RKO (cell line): ENCODE results near the gene PLXNB3.
A peak's percentile ranks its signal among the peaks of the same experiment; 100 is the strongest.
"Not testable (repeated sequence)": the region's sequence is repeated elsewhere in the genome, so short reads cannot be mapped to it uniquely, and the experiment has no call there.

ENCODE experiments used
- DNase-seq: peaks from one replicate; pipeline ENCODE4 v3.0.0-alpha.2; 2016; ENCODE audit warnings: low spot score

Gene PLXNB3

DNA sequence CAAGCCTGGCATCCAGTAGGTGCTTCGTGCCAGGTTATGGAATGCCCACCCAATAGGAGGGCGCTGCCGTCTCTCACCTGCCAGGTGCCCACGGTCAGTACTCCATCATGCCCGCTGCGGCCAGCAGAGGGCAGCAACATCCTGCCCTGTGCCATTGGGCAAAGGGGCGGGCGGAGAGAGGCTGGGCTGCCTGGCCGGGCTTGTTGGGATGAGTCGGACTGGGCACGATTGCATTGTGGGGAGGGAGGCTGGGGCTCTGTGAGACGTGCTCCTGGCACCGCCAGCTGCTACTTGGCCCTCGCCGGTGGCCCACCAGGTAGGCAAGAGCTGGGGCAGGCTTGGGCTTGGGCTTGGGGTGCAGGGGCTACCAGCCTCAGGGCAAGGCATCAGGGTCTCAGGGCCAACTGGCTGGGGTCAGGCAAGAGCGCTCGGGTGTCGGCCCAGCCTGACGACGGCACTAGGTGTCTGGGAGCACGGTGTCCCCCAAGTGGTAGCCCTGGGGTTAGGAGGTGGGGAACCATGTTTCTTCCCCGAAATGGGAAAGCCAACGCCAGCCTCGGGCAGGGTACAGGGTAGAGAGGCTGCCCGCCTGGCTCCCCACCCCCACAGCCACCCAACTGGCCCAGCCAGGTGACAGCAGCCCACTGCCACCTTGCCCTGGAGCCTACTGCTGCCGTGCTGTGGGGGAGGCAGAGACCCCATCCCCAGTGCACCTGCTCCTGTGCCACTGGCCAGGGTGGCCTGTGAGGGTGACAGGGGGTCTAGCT lies at the start of gene PLXNB3:
Gene PLXNB3 (plus strand): TSS at position 261 of the 767 bp plus-strand sequence. CDS start 1,287 bp downstream, outside the sequence.
- DNase-seq = peak; percentile 79

DNA sequence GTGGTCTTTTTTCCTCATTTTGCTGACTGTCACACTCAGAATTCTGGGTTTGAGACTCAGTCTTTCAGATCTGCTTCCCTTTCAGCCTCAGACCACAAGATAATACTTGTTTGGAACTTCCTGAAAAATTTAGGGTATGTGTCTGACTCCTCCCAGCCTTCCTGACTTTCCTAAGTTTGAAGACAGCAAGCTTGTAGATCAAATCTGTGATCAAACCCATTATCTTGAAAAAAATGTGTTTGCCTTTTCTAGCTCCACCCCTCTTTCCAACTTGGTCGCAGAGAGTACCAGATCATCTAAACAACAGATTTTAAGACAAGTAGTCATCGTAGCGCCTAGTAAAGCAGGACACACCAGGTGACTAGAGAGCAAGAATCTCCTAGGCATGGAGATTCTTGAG lies 49.8 kb upstream of the PLXNB3 start:
- no peak for DNase-seq

DNA sequence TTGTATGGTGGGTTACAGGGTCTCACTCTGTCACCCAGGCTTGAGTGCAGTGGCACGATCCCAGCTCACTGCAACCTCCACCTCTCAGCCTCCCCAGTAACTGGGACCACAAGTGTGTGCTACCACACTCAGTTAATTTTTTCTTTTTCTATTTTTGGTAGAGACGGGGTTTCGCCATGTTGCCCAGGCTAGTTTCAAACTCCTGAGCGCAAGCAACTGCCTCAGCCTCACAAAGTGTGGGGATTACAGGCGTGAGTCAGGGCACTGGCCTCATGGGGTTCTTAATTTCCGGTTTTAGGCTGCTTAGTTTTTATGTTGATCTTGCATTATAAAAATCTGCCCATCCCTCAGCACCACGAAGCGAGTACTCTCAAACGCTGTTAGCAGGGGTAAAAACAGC lies 46.6 kb upstream of the PLXNB3 start:
- no peak for DNase-seq

DNA sequence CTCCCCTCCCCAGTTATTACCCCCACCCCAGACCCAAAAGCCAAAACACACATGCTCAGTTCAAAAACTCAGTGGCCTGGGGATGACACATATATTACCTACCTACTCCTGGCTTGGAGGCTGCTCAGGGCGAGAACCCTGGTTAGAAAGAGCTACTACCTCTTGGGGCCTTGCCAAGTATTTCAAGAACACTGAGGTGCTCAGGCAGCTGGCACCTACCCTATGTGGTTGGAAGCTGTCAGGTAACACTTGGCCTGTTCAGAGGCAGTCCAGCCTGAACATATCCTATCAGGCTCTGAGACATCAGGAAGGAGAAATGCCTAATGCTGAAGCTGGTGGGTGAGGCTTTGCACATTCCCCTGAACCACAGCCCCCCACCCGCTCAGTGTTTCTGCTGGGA lies 44.8 kb upstream of the PLXNB3 start:
- no peak for DNase-seq

DNA sequence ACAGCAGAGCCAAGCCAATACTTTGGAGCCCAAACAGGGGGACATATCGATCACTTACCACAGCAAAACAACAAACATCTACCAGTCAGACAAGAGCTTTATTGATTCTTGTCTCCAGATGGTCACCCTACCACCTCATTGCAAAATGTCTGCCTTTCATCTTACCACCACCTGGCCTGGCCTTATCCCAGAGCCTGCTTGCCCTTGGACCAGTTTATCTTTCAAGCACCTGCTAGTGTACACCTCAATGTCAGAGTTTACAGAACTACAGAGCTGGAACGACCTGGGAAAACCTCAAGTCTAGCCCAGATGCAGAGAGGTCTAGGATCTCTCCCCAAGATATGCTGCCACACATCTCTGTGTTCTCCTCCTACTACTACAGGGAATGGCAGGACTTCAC lies 44.3 kb upstream of the PLXNB3 start:
- no peak for DNase-seq

DNA sequence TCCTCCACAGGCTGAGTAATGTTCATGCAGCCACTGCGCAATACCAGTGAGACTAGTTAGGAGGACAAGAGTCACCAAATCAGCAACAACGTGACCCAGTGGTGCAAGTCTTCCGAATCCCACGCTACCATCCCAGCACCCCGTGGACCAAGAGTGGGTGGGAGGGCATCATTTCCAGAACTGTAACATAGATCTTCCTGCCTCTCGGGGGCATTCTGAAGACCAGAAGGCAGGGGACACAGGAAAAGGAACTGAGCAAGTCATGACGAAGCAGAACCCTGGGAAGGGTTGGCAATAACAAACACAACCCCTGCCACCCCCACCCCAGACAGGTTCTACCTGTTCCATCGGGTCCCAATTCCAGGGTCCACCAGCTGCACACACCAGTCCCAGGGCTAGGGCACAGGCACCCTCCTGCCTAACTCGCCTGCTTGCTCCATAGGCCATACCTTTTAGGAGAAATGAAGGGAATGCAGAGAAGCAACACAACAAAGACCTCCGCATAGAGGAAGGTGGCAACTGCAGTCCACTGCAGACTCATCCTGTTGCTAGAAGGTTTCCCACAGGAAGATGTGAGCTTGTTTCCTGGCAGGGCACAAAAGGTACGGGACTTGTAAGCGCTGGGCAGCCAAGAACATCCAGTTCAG lies 41.2 kb upstream of the PLXNB3 start:
- DNase-seq = peak; percentile 64

DNA sequence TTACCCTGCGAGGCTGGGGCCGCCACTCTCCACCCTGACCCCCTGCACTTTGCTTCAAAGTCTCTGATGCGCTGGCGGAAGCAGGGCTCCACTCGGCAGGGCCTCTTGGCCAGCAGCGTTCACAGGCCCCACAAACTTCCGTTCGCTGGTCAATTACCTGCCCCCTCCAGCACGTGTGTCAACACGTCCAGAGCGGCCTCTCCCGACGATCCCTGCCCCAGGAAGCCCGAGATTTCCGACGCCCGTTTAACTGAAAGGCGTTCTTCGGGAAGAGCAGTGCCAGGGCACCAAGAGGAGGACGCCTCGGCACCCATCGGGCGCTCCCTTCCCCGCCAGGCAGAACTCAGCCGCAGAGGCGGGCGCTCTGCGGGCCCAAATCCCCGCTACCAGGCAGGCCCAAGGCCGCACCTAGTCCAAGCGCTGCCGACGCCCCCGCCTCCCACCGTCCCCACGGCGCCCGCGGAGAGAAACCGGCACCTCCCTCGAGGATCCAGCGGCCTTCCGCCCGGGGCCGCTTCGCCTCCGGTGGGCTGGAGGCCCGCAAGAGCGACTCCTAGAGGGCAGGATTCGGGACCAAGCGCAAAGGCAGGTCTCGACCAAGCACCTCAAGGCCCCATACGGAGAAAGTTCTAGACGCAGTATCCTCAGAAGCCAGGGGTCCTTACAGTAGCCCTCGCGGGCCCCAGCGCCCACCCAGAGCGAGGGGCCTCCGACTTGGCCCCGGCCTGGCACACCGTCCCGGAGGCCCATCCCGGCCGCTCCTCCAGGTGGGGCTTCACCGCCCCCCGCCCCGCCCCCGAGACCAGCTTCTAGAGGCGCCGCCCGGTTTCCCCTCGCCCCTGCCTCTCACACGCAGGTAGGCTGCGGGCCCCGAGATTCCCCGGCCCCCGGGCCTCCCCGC lies 40.4 kb upstream of the PLXNB3 start:
- peak; percentile 61 for DNase-seq

DNA sequence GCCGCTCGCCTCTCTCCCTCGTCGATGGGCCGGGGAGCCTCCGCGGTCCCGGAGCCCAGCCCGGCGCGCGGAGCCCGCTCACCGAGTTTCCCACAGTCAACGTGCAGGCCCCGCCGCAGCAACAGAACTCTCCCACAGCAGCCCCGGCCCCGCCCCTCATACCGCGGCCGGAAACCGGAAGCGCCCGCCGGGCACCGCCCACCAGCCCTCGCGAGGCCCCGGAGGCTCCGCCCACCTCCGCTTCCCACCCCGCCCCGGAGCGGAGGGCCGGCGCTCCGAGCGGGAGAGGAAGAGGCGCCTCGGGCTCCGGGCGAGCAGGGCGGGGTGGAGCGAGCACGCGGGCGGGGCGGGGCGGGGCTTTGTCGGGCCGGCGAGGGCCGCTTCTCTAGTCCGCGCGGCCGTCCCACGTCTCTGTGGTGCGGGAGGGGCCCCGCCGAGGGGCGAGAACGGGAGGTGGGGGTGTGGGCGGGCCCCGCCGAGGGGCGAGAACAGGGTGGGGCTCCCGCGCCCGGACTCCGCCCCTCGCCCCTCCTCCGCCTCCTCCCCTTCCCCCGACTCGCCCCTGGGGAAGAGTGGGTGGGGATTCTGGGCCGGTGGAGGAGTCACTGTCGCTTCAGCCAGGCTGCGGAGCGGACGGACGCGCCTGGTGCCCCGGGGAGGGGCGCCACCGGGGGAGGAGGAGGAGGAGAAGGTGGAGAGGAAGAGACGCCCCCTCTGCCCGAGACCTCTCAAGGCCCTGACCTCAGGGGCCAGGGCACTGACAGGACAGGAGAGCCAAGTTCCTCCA lies 39.6 kb upstream of the PLXNB3 start, which contains the start of the genes ABCD1 and BCAP31:
Gene ABCD1 (plus strand): TSS at position 605 of the 787 bp plus-strand sequence. CDS start 411 bp downstream, outside the sequence.
Gene BCAP31 (minus strand): TSS at position 136 of the 787 bp plus-strand sequence. CDS start 1,143 bp downstream, outside the sequence.
- peak; percentile 86 for DNase-seq

DNA sequence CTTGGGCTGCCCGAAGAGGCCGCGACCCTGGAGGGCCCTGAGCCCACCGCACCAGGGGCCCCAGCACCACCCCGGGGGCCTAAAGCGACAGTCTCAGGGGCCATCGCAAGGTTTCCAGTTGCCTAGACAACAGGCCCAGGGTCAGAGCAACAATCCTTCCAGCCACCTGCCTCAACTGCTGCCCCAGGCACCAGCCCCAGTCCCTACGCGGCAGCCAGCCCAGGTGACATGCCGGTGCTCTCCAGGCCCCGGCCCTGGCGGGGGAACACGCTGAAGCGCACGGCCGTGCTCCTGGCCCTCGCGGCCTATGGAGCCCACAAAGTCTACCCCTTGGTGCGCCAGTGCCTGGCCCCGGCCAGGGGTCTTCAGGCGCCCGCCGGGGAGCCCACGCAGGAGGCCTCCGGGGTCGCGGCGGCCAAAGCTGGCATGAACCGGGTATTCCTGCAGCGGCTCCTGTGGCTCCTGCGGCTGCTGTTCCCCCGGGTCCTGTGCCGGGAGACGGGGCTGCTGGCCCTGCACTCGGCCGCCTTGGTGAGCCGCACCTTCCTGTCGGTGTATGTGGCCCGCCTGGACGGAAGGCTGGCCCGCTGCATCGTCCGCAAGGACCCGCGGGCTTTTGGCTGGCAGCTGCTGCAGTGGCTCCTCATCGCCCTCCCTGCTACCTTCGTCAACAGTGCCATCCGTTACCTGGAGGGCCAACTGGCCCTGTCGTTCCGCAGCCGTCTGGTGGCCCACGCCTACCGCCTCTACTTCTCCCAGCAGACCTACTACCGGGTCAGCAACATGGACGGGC lies 38.8 kb upstream of the PLXNB3 start:
- DNase-seq = peak; percentile 23

DNA sequence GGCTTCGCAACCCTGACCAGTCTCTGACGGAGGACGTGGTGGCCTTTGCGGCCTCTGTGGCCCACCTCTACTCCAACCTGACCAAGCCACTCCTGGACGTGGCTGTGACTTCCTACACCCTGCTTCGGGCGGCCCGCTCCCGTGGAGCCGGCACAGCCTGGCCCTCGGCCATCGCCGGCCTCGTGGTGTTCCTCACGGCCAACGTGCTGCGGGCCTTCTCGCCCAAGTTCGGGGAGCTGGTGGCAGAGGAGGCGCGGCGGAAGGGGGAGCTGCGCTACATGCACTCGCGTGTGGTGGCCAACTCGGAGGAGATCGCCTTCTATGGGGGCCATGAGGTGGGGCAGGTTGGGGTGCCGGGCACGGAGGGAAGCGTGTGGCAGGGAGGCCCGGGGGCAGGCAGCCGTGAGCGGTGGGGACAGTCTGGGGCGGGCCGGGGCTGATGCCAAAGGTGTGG lies 38.2 kb upstream of the PLXNB3 start:
- DNase-seq = peak; percentile 18

DNA sequence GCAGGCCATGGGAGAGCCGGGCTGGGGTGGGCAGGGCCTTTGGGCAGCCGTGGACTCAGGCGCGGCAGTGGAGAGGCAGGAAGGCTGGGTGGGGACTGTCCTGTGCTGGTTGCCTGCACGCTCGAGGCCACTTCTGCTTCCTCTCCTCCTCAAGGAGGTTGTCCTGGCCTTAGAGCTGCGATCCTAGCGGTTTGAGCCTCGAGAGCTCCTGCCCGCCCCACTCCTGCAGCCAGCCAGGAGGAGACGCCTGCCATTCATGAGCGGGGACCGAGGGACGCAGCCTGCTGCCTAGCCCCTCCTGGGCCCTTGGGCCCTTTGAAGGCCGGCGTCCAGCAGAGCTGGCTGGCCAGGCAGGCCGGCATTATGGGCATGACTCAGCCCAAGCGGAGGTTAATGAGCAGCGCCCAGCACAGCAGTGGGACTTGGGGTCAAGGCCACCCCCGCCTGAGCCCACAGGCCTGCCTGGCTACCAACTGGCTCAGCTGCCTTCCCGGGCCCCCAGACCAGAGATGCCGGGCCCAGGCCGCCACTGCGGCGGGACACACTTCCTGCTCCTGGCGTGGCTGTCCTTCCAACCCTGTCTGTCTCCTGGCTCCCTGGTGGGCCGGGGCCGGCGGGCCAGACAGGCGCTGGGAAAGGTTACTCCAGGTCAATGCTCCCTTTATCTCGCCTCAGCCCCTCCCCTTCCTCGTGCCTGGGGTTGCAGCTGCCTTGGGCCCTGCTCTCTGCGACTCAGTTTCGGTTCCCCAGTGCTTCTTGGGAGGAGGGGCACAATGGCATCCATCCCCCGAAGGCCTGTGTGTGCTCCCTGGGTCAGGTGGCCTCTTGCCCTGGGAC lies 37.5 kb upstream of the PLXNB3 start:
- DNase-seq = peak; percentile 61

DNA sequence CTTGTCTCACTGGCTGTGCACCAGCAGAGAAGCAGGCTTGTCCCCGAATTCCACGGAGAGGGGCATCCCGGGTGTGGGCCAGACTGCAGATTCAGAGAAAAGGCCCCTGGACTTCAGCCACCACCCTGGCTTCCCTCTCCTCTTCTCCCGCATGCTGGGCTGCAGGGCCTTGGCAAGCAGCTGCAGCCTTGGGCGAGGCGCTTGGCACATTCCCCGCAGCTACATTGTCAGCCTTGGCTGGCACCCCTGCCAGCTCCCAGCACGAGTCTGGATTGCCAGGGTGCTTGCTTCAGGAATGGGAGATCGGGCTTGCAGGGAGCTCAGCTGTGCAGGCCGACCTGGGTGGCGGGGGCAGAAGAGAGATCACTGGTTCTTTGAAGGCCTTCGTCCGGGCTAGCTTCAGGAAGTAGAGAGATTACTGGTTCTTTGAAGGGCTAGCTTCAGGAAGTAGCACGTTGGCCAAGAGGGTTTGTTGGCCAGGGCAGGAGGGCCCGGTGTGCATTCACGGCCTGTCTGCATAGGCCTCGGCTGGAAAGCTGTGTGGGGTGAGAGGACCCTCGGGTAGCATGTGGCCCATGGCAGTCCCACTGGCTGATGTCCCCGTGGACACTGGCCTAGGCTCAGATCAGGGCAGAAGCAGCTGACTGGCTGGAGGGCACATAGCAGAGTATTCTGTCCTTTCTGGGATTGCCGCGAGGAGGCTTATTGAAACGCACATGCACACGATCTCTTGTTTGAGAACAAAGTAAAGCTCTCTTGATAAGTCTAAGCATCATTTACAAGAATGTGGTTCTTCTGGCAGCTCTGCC lies 36.7 kb upstream of the PLXNB3 start:
- no peak for DNase-seq

DNA sequence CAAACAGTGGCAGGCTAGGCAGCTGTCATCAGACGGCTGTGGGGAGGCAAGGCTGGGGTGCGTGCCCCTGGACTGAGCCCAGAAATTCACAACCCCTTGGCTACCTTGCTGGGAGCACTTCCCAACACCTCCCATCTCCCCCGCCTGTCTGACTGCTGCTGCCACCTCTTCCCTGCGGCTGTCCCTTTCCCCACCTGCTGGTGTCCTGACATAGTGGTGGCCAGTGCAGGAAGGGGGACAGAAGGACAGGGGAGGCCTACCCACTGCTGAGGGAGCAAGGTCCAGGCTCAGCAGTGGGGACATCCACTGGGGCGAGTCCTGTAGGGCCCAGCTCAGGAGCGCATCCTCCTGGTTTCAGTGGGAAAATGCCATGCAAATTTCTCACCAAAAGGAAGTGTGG lies 36.0 kb upstream of the PLXNB3 start:
- DNase-seq = no peak

DNA sequence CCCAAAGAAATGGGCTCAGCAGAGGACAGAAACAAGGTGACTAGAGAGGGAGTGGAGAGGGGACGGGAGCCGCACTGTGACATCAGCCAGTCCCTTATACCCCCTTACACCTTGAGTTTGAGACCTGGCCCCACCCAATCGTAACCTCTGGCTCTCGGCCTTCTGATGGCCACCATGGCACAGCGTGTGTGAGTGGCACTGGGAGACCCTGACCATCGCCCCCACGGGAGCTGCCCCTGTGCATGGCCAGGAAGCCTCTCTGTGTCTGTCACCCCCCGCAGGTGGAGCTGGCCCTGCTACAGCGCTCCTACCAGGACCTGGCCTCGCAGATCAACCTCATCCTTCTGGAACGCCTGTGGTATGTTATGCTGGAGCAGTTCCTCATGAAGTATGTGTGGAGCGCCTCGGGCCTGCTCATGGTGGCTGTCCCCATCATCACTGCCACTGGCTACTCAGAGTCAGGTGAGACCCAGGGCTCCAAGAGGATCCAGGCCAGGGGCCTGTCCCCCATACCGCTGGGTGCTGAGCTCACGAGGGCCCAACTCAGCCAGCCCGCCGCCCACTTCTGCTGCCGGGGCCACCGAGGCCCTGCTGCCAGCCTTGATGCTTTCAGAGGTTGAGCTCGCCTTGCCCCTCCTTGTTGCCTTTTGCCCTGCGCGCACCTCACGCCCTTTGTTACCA lies 35.0 kb upstream of the PLXNB3 start:
- DNase-seq = no peak

DNA sequence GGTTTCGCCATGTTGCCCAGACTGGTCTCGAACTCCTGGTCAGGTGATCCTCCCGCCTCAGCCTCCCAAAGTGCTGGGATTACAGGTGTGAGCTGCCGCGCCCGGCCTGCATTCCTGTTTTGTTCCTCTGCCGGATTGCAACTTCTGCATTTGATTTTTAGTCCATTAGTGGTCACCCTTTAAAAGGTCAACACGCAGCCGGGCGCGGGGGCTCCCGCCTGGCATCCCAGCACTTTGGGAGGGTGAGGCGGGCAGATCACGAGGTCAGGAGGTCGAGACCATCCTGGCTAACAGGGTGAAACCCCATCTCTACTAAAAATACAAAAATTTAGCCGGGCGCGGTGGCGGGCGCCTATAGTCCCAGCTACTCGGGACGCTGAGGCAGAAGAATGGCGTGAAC lies 33.9 kb upstream of the PLXNB3 start:
- DNase-seq = not testable (repeated sequence)

DNA sequence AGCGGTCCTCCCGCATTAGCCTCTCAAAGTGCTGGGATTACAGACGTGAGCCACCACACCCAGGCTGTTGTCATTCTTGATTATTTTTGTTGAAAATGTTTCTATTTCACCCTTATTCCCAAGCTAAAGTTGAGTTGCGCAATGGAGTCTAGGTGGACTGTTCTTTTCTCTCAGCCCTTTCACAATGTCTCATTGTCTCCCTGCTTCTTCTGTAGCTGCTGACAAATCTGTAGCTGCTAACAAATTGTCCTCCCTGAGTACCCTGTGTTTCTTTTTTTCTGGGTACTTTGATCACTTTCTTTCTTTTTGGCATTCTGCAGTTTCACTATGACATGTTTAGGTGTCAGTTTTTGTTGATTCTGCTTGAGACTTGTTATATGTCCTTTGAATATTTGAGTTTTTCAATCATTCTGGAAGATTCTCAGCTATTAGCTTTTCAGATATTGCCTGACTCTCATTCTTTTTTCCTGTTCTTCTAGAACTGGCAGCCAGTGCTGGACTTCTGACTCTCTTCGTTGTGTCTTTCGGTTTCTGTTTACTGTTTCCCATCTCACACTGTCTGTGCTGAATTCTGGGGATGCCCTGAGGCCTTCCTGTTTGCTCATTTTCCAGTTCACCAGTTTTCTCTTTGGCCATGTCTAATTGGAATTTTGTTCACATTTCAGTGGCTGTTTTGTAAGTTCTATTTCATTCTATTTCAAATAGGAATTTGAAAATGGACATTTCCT lies 32.8 kb upstream of the PLXNB3 start:
- no peak for DNase-seq

DNA sequence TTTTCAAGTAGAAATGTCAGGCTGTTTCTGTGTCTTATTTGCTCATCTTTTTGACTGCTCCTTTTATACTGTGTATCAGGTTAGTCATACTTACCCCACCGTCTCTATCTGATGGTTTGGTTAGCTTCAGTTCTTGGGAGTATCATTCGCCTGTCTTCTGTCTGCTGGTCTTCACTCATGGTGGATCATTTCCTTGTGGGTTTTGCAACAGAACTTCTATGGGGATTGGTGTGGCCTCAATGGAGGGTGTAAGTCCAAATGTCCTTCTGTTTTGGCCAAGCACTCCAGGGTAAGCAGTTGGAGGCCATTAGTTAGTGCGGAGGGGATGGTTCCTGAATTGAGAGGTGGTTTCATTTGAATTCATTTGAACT lies 32.2 kb upstream of the PLXNB3 start:
- no peak for DNase-seq

DNA sequence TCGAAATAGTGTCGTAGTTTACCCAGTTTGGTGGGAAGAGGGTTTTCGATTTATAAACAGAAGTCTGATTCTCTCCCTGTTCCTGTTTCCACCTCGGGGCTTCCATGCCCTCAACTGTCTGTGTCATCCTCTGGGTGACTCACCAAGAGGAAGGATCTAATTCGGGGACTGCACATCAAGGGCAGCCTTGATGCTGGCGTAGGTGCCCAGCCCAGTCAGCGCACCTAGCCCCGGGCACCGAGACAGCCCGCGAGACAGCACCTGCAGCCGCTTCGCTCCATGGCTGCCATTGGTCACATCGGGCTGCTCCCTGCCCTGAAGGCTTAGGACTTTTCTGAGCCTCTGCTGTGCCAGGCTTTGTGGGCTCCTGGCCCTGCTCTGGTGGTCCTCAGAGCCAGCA lies 31.6 kb upstream of the PLXNB3 start:
- DNase-seq = no peak
